Nephron (organoid): ENCODE measurements around the gene HMCN1.

ENCODE experiments used
- H3K27ac Mint-ChIP-seq, 3 experiments: 2 replicates each; pipeline ENCODE4 v1.8.0; 2020; ENCODE audit warnings: mixed read lengths in 3 of 3, mild to moderate bottlenecking in 2 of 3, moderate library complexity in 1 of 3
- H3K27me3 Mint-ChIP-seq: 2 replicates; pipeline ENCODE4 v1.8.0; 2021; ENCODE audit warnings: low read depth, mild to moderate bottlenecking, moderate library complexity, mixed read lengths
- H3K36me3 Mint-ChIP-seq: 2 replicates; pipeline ENCODE4 v1.8.0; 2020; ENCODE audit warnings: low read depth, mixed read lengths
- H3K4me1 Mint-ChIP-seq: 2 replicates; pipeline ENCODE4 v1.8.0; 2020; ENCODE audit warnings: mixed read lengths
- H3K4me3 Mint-ChIP-seq, 3 experiments: 2 replicates each; pipeline ENCODE4 v1.8.0; 2020; ENCODE audit warnings: mild to moderate bottlenecking in 3 of 3, mixed read lengths in 3 of 3, moderate library complexity in 2 of 3
- H3K9me3 Mint-ChIP-seq: 2 replicates; pipeline ENCODE4 v1.8.0; 2020; ENCODE audit warnings: mixed read lengths
- CTCF ChIP-seq, 3 experiments: fragments of 200-600 bp; sonication (generic); IDR thresholded peaks; one replicate each; pipeline ENCODE4 v1.5.0; 2021; ENCODE audit warnings: antibody characterized with exemption in 3 of 3; ENCODE audit not compliant: unreplicated experiment in 3 of 3

The HMCN1 gene

GRCh38 chr1:186215636-186216035 is 481.4 kb downstream of the HMCN1 start:
- TF ChIP-seq CTCF (IDR thresholded peaks at IDR 0.05; ENCODE audit: unreplicated experiment in 3 of 3): no peak
- no peak overlapping the region for H3K4me3 Mint-ChIP-seq
- H3K27me3 Mint-ChIP-seq: no peaks in the 10 kb centered on the region
- no peaks in the 10 kb centered on the region for H3K9me3 Mint-ChIP-seq
- H3K4me1 Mint-ChIP-seq: no peaks in the 10 kb centered on the region
- H3K36me3 Mint-ChIP-seq: no peaks in the 10 kb centered on the region
- H3K27ac Mint-ChIP-seq: no peak overlapping the region

GRCh38 chr1:186218654-186219352 is 484.6 kb downstream of the HMCN1 start:
- no peak overlapping the region for H3K27ac Mint-ChIP-seq
- H3K27me3 Mint-ChIP-seq: no peaks in the 10 kb centered on the region
- no peaks in the 10 kb centered on the region for H3K9me3 Mint-ChIP-seq
- no peaks in the 10 kb centered on the region for H3K4me1 Mint-ChIP-seq
- H3K4me3 Mint-ChIP-seq: no peak overlapping the region
- no peak for TF ChIP-seq CTCF (IDR thresholded peaks at IDR 0.05; ENCODE audit: unreplicated experiment in 3 of 3)
- H3K36me3 Mint-ChIP-seq: no peaks in the 10 kb centered on the region

GRCh38 chr1:186220067-186220466 is 485.9 kb downstream of the HMCN1 start:
- Mint-ChIP-seq H3K9me3 (no peaks in the 10 kb centered on the region), H3K36me3 (no peaks in the 10 kb centered on the region), H3K4me3 (no peak overlapping the region), H3K27ac (no peak overlapping the region), H3K27me3 (no peaks in the 10 kb centered on the region), H3K4me1 (no peaks in the 10 kb centered on the region)
- no peak for TF ChIP-seq CTCF (IDR thresholded peaks at IDR 0.05; ENCODE audit: unreplicated experiment in 3 of 3)

- Mint-ChIP-seq H3K4me3 (no peak overlapping the region), H3K4me1 (no peaks in the 10 kb centered on the region), H3K27ac (no peak overlapping the region), H3K27me3 (no peaks in the 10 kb centered on the region), H3K9me3 (no peaks in the 10 kb centered on the region), H3K36me3 (no peaks in the 10 kb centered on the region)
- TF ChIP-seq CTCF (IDR thresholded peaks at IDR 0.05; ENCODE audit: unreplicated experiment in 3 of 3): no peak
Measured at GRCh38 chr1:186220911-186221310, 486.7 kb downstream of the HMCN1 start.

GRCh38 chr1:186225096-186225495 is 490.9 kb downstream of the HMCN1 start:
- no peak for TF ChIP-seq CTCF (IDR thresholded peaks at IDR 0.05; ENCODE audit: unreplicated experiment in 3 of 3)
- H3K27ac Mint-ChIP-seq: no peak overlapping the region
- no peaks in the 10 kb centered on the region for H3K27me3 Mint-ChIP-seq
- H3K36me3 Mint-ChIP-seq: no peaks in the 10 kb centered on the region
- H3K4me3 Mint-ChIP-seq: no peak overlapping the region
- no peaks in the 10 kb centered on the region for H3K4me1 Mint-ChIP-seq
- no peaks in the 10 kb centered on the region for H3K9me3 Mint-ChIP-seq

GRCh38 chr1:186228749-186229148 is 494.6 kb downstream of the HMCN1 start:
- H3K4me3 Mint-ChIP-seq: no peak overlapping the region
- H3K9me3 Mint-ChIP-seq: no peaks in the 10 kb centered on the region
- no peak for TF ChIP-seq CTCF (IDR thresholded peaks at IDR 0.05; ENCODE audit: unreplicated experiment in 3 of 3)
- no peaks in the 10 kb centered on the region for H3K4me1 Mint-ChIP-seq
- H3K27ac Mint-ChIP-seq: no peak overlapping the region
- no peaks in the 10 kb centered on the region for H3K36me3 Mint-ChIP-seq
- H3K27me3 Mint-ChIP-seq: no peaks in the 10 kb centered on the region
